Fibroblast of lung (primary cell): Measurements from ENCODE around the gene ZNF33B.

Source experiments
- EZH2 ChIP-seq: IDR thresholded peaks from 2 replicates; pipeline ENCODE4 v1.5.1; 2012; ENCODE audit warnings: low read length, control low read depth, mild to moderate bottlenecking; ENCODE audit errors: missing control alignments
- TF ChIP-seq, protein P1 (sequence below), 2 donors: IDR thresholded peaks in 1 of 2; conservative IDR thresholded peaks in 1 of 2; 1 replicate in 1 of 2; 2 replicates in 1 of 2; pipeline ENCODE4 v1.5.1; 2011 to 2012; ENCODE audit warnings: low read length in 2 of 2, control low read depth in 1 of 2, inconsistent platforms in 1 of 2, low read depth in 1 of 2, mild to moderate bottlenecking in 1 of 2

DNA sequence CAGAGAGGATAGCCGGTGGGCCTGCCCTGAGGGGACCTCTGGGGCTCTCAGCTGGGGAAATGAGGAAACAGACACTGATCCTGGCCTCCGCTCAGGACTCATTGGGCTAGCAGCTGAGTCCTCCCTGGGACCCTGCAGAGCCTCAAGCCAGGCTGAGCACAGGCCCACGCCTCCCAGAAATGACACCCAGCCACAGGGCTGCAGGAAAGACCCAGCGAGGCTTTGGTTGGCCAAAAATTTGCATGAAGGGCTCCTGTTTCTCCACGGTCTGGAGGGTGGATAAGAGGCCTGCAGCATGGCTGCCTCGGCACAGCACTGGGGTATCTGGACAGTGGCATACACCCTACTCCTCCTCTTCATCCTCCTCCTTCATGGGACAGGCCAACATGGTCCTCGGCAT lies 60.4 kb downstream of the ZNF33B start:
- TF ChIP-seq, protein P1, sequence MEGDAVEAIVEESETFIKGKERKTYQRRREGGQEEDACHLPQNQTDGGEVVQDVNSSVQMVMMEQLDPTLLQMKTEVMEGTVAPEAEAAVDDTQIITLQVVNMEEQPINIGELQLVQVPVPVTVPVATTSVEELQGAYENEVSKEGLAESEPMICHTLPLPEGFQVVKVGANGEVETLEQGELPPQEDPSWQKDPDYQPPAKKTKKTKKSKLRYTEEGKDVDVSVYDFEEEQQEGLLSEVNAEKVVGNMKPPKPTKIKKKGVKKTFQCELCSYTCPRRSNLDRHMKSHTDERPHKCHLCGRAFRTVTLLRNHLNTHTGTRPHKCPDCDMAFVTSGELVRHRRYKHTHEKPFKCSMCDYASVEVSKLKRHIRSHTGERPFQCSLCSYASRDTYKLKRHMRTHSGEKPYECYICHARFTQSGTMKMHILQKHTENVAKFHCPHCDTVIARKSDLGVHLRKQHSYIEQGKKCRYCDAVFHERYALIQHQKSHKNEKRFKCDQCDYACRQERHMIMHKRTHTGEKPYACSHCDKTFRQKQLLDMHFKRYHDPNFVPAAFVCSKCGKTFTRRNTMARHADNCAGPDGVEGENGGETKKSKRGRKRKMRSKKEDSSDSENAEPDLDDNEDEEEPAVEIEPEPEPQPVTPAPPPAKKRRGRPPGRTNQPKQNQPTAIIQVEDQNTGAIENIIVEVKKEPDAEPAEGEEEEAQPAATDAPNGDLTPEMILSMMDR (conservative IDR thresholded peaks at IDR 0.05 in 1 of 2, IDR thresholded peaks at IDR 0.05 in 1 of 2; ENCODE audit: low read depth in 1 of 2, low read length in 2 of 2) = no peak
- no peak for TF ChIP-seq EZH2
